GM18867 (cell line): ENCODE measurements around the gene LOX.
A peak's percentile ranks its signal among the peaks of the same experiment; 100 is the strongest.

ENCODE experiments used
- ATAC-seq: cut with Tn5 transposase; IDR thresholded peaks from one replicate; pipeline ENCODE4 v1.9.1; 2021; ENCODE audit warnings: mild to moderate bottlenecking, moderate library complexity; ENCODE audit not compliant: unreplicated experiment

LOX gene, protein sequence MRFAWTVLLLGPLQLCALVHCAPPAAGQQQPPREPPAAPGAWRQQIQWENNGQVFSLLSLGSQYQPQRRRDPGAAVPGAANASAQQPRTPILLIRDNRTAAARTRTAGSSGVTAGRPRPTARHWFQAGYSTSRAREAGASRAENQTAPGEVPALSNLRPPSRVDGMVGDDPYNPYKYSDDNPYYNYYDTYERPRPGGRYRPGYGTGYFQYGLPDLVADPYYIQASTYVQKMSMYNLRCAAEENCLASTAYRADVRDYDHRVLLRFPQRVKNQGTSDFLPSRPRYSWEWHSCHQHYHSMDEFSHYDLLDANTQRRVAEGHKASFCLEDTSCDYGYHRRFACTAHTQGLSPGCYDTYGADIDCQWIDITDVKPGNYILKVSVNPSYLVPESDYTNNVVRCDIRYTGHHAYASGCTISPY

DNA sequence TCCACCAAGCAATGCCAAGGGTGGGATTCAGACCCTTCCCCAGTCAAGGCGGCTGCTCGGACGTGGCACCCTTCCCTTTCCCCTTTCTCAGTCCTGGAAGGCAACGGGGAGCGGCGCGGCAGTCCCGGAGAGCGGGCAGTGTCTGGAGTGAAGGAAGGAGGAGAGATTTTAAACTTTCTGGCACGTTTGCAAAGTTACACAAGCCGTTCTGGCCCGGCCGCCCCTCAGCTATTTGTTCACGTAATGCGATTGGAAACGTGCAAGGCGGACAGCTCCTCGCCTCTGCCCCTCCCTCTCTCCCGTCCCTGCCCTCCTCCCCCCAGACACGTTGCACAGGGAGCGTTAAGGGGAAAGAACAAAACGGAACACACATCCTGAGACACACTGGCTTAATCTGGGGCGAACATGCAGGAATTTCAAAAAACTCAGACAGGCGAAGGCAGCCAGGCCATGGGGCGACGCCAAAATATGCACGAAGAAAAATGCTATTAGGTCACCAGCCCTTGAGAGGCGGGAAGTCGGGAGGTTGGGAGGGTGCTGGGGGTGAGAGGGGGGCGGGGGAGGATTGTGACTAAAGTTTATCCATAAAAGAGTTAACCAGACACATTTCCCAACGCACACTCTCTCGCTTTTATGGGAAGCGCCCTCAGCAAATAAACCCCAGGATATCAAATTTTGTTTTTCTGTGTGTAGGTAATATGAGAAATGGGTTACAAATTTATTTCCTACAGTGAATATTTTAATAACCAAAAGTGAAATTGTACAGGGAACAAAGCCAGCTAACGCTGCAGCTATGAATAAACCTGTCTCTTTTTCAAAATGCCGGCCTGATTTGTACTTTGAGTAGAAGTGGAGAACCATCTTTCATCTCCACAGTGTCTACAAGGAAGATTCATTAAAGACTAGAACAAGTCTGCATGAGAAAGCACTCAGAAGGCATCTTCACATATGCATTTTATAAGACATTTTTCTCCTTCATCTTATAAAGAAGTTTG is at the start of gene LOX:
Gene LOX, minus strand, starts transcription at position 144 of the 995 bp plus-strand sequence. CDS start 274 bp downstream, outside the sequence.
- ATAC-seq: no peak

DNA sequence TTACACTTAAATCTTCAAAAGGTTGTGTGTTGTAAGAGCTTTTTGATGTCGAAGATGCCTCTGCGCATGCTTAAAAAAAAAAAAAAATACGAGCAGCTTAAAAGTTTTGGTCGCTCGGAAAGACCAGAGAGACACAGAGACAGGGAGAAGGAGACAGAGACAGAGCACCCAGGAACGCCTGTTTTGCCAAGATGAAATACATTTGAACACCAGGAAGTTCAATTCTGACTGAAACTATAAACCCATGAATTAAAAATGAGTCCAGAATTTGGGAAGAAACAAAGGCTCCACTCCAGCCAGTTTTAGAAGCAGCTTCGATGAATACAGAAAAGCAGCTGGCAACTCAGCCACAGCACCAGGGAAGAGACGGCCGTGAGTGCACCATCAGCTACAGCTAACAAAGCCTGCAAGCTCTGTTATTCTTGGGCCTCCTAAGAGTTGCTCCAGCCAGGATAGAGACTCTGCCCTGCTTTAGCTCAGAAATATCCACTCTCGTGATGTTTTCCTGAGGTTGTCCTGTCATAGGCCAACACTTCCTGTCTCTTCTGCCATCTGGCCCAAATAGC is 48.8 kb upstream of the LOX start:
- no peak for ATAC-seq

DNA sequence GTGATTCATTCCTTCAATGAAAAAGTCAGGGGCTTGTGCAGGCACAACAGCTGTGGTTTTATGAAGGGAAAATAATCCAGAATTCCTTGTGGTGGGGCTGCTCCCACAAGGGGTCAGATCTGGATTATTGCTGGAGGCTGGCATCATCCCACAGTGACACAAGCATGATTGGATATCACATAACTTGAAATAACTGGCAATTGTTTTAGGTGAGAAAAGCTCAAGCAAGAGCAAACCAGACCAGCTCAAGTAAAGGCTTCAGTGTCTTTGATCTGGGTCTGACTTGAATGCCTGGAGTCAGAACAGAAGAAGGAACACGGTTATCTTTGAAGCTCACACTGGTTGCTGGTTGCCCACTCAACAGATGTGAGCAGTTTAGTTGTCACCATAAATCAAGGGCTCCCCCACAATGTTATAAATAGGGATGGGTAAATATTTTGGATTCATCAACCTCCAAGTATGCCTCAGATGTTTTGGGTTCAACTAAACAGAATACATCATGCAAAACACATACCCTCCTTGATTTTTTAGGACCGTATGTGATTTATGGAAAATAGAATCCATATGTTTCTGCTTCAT is 48.2 kb upstream of the LOX start:
- no peak for ATAC-seq

DNA sequence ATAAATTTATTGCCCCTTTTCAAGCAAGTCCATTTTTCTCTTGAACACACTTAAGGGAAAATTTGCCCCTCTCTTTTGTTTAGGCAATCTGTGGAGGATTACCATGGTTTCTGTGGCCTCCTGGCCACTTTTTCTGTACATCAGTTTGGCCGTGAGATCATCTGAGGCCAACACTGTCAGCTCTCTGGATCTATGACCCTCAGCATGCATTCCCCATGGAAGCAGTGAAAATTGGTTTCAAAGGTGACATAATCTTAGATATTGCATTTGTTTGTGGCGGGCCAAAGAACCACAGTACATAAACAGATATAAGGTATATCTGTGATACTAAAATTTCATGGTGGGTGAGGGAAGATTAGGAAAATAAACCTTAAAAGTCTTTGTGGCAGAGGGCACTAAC is 46.7 kb upstream of the LOX start:
- ATAC-seq: no peak

DNA sequence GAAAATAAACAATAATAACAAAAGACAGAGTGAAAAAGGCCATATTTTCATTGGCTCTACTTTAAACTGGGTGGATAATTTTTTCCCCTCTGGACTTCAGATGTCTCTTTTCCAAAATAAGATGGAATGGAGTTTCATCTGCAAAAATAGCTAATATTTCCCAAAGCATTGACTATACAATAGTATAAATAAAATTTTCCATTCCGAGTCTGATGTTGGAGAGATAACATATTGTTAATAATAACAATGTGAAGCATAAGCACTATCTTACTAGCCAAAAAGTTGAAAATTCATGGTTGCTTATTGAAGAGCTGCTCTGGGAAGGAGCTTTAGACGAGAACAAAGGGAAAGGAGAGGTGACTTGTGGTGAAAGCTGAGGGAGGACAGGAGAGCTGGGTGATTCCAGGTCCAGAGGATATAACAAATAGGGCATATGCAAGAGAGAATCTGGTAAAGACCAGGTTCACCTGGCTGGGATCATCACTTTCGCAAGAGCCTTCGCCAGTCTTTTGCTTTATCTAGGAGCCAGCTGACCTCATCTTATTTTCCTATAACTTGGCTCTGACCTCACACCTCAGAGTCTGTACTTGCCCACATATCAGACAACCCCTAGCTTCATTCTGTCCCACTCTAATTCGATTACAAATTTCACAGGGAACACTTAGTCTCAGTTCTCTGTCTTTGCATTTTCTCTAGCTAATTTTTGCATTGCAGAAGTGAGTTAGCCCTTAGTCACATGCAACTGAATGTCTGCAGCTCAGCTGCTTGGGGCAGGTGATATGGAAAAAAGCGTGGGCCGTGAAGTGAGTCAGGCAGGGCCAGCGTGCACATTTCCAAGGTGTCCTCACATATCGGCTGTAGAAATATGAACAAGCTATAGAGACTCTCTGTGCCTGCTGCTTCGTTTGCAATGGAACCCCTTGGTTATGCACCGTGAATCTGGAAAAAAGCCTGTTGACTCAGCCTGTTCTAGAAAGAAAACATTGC is 43.7 kb upstream of the LOX start:
- no peak for ATAC-seq

DNA sequence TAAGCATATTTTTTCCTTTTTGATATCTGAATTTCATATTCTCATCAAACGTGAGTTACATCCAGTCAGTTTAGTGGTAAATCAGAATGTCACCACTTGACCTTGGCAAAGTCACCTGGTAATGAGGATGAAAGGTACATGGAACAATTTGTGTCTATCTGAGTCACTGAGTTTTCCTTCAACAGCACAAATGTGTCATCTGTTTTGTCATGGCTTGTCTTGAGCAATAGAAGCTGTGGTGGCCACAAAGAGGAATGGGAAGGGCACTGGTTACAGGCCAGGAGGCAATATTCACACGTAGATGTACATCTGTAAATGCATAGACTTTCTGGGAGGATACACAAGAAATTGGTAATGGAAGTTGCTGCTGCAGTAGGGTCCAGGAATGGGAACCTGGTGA is 42.9 kb upstream of the LOX start:
- ATAC-seq: no peak

DNA sequence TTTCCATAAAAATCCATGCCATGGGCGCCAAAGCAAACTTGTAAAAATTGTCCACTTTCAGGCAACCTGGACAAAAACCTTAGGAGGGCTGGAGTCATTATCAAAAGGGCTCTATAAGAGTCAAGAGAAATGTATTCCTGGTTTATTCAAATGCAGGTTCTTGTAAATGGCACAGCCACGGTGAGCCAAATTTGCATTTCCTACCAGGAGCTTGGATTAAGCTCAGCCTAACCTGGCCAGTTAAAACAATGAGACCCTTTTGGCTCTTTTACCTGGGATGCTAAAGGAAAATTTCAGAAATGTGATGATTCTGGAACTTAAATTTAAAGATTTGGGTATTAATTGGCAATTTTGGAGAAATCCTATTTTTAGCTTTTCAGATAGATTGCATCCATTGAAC is 42.4 kb upstream of the LOX start:
- no peak for ATAC-seq

DNA sequence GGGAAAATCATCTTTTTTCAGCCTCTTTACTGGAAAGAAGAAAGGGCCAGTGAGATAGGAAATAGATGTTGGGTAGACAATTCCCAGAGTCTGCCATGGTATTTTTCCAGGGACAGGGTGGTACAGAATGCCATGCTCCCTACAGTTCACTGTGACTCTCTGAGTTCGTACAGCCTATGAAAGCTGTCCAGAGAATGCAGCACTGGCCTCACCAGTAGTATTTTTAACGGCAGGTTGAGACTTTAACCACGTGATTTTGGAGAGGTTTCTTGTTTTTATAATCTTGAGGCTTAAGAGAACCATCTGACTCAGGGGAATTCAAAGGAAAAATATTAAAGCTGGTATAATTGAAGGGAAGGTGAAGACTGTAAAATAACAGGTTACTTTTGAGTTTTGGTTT is 41.1 kb upstream of the LOX start:
- no peak for ATAC-seq

DNA sequence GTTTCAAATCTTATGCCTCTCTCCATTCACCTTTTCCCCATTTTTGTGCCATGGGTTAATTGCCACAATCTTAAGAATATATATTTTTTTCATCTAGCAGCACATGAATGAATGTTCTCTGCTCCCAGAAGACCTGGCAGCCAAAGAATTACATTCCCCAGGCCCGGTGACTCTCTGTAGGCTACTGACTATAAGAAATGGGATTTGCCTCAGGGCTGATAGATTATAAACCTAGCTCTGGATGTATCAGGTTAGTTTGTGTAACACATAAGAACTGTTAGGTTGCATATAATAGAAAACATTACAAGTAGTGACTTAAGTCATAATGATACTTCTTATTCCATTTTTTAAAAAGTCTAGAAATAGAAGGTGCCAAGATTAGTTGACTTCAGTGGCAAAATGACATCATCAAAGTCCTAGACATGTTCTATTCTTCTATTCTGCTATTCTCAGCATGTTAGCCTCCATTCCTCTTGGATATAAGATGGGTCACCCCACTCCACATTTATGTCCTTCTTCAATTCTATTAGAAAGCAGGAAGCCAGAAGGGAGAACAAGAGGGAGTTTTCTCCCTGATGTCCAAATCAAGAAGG is 40.4 kb upstream of the LOX start:
- ATAC-seq: no peak

DNA sequence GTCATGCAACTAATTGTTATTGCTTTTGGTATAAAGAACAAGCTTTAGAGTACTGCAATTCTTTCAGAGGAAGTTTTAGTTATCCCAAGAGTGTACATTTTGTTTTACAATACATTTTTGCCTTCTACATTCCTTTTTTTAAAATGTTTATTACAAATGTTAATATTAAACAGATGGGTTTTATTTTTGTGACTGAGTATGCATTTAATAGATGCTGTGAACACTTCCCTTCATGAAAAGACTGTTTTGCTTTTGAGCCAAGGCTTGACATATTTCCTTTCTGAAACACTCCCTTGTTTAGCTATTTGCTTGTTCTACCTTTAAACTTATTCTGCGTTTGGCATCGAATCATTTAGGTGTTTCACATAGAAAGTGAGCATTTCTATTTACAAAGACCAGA is 36.4 kb upstream of the LOX start:
- ATAC-seq: no peak

DNA sequence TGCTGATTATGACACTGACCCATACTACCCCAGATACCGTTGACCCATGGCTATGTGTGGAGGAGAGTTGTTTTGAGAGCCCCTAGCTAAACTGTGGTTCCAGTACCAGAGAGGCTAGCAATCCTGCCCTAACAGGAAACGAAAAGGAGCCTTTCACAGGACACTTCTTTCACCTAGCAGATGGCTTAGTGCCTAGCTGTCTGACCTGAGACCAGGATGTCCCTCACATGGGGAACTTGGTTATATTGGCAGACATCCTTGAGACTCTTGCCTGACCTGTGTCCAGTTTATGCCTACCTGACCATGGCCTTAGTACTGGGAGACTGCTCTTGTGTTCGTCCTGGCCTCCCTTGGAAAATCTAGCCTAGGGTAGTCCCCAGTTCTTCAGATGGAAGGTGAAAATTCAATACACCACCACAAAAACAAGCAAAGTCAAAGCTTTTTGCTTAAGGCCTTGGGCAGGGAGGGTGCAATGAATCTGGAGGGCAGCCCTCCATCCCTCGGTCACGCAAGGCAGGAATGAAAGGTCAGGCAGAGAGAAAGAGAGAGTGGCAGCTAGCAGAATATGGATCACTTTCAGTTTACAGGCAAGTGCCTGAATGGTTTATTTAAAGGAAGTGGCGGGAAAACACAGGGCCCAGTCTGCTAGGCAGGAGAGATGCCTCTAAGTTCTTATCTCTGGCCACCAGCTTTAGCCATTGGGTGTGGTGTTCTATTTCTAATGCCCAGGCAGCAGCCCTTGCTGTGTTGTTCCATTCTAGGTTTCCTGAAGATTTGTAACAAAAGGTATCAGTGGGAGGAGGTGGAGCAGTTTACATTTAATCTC is 34.9 kb upstream of the LOX start:
- ATAC-seq: no peak

DNA sequence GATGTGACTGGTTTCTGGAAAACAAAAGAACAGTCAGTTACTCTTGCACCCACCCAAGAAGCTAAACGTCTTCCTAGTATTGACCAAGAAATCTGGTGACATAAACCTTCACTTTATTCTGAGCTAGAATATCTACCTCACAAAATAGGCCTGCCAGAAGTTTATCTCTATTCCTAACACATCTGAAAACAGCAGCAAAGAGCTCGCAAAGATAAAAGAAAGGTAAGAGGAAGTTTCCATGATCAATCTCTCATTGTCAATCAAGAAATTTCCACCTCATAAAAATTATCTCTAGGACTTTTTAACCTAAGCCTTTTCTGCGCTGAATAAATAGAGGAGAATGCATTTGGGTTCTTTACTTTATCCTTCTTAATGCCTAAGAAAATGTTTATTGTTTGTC is 34.0 kb upstream of the LOX start:
- ATAC-seq: no peak

DNA sequence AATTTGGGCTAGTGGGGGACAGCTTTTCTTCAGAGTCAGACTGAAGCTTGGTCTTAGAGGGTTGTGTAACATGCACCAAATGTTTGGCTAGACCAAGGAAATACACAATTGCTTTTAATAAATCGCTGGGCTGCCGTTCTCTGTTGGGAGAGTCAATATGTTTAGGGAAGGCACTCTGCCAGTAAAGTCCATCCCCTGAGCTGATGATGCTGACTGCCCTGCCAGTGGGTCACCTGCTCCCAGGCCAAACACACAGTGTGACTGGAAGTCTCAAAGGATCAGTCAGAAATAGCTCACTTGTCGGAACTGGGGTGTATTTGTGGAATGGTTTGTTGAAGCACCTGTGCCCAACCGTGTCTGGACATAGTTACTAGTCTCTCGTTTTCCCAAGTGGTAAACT is 33.4 kb upstream of the LOX start:
- no peak for ATAC-seq

DNA sequence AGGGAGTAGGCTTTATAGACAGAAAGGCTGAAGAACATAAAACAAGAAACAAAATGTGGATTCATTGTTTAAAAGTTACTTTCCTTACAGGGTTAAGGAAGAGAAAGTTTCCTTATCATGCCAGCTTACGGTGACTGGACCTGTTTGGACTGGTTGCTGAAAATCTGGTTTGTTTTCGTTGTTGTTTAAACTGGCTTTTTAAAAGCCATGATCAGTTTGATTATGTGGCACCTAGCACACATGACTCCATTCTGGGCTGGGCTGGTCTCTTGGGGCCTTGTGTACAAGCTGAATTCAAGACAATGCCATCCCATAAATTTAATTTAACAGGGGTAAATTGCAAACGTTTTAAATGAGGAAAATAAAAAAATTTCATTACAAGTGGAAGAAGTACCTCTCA is 32.9 kb upstream of the LOX start:
- ATAC-seq: no peak

DNA sequence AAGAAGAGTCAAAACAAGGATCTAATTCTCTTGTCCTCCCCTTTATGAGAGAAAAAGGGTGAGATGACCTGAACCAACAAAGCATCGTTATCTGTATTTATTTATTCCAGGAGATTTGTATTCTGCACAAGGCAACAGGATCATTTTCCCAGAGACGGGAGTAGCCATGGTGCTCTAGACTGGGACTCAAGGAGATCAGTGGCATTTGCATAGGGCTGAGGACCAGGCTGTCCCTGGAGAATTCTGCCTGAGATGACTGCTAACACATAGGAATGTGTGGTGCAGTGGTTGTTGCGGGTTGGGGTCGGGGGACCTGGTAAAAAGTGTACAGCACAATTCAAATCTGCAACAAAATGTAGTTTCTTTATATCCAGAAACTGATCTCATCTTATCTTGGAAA is 29.0 kb upstream of the LOX start:
- no peak for ATAC-seq

DNA sequence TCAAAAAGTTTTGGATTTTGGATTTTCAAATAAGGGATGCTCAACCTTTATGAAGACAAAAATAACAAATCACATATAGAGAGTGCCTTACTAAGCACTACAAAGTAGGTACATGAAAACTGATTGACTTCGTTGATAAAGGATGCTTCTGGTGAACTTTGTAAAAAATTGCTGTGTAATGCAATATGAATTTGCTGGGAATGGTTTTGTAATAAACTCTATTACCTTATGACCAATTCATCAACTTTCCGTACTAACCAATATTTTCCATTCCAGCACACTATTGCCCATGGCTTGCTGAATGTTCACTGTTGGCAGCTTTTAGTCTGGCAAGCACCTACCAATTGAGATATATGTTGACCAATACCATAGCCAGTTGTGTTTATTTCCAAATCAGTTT is 27.9 kb upstream of the LOX start:
- no peak for ATAC-seq

DNA sequence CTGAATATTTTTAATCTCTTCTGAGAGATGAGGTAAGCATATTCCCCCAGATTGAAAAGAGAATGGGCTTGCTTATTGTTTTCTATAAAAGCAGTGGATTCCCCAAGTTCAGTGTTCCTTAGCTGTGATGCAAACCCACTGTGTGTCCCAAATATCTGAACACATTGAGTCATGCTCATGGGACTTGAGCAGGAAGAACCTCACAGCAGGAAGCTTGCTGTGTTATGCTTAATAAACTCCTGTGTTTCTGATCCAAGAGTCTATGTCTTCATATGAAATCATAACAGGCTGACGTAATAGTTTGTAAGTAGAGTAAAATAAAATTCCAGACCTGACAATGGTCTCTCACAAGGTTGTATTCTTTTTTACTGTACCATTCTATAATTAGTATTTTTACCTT is 24.8 kb upstream of the LOX start:
- ATAC-seq: no peak

DNA sequence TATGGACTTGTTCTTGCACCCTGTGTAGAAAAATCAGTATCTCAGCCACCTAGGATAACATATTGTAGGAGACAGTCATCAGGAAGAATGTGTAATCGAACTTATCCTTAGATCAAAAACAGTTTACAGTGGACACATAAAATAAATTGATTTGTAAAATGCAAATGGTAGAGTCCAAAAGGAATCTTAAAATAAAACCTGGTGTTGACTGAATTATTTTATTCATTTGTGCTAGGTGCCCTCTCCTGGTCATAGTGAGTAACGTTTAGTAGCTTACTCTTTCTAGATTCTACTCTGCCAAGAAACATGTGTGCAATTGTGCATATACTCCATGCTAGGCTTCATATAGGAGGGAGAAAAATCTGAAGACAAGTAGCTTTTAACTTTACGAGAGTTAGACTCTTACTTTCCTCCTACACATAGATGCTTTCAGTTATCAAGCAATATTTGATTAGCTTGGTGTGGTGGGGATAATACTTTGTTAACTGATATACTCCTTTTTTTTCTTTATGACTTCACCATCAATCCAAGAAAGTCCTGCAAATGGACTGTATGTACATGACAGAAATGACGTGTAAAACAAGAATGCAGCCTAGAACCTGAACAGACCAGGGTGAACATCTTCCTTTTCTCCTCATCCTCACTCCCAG is 23.7 kb upstream of the LOX start:
- peak; percentile 82 for ATAC-seq
